Smooth muscle cell (in vitro differentiated cells): ENCODE data around the gene DOK5. TPM values are rescaled to one million over a fixed set of nuclear protein-coding genes. Genes with fewer than 3 reads are reported as not detected.

ENCODE experiments used
- DNase-seq: peaks from one replicate; lab custom pipeline; 2025; ENCODE audit not compliant: unreplicated experiment; lab: John Stamatoyannopoulos, UW
- H2AFZ ChIP-seq: fragments of 200-600 bp; sonication (generic); 2 replicates; pipeline ENCODE4 v1.6.0; 2016; ENCODE audit warnings: antibody characterized with exemption, low read depth, mild to moderate bottlenecking
- H3F3A ChIP-seq: fragments of 200-600 bp; sonication (generic); 2 replicates; pipeline ENCODE4 v1.6.0; 2017; ENCODE audit warnings: antibody characterized with exemption, low read depth
- H3K27ac ChIP-seq: fragments of 200-600 bp; sonication (generic); 2 replicates; pipeline ENCODE4 v1.5.1; 2016; ENCODE audit warnings: low read depth, mild to moderate bottlenecking
- H3K27me3 ChIP-seq: fragments of 200-600 bp; sonication (generic); 2 replicates; pipeline ENCODE4 v1.6.1; 2016; ENCODE audit warnings: low read depth, mild to moderate bottlenecking
- H3K36me3 ChIP-seq: fragments of 200-600 bp; sonication (generic); 2 replicates; pipeline ENCODE4 v1.5.1; 2016; ENCODE audit warnings: low read depth
- H3K4me1 ChIP-seq: fragments of 200-600 bp; sonication (generic); 2 replicates; pipeline ENCODE4 v1.5.1; 2016; ENCODE audit warnings: low read depth
- H3K4me2 ChIP-seq: fragments of 200-600 bp; sonication (generic); 2 replicates; pipeline ENCODE4 v1.6.0; 2016; ENCODE audit warnings: mild to moderate bottlenecking
- H3K4me3 ChIP-seq: fragments of 200-600 bp; sonication (generic); 2 replicates; pipeline ENCODE4 v1.5.1; 2016; ENCODE audit warnings: mild to moderate bottlenecking
- H3K79me2 ChIP-seq: fragments of 200-600 bp; sonication (generic); 2 replicates; pipeline ENCODE4 v1.6.0; 2016; ENCODE audit warnings: low read depth, mild to moderate bottlenecking
- H3K9ac ChIP-seq: fragments of 200-600 bp; sonication (generic); 2 replicates; pipeline ENCODE4 v1.6.0; 2016; ENCODE audit warnings: low read depth
- H3K9me3 ChIP-seq: fragments of 200-600 bp; sonication (generic); replicated peaks from 2 replicates; pipeline ENCODE4 v1.5.1; 2016; ENCODE audit warnings: low read depth
- H4K20me1 ChIP-seq: fragments of 200-600 bp; sonication (generic); 2 replicates; pipeline ENCODE4 v1.6.0; 2016; ENCODE audit warnings: low read depth
- CTCF ChIP-seq: fragments of 200-600 bp; sonication (generic); IDR thresholded peaks from 2 replicates; pipeline ENCODE4 v1.5.1; 2017; ENCODE audit warnings: borderline replicate concordance, mild to moderate bottlenecking, antibody characterized with exemption; ENCODE audit not compliant: insufficient read depth, poor library complexity, severe bottlenecking
- WGBS: methylation state at CpG from one replicate; pipeline ENCODE4 v1.1.7; 2016; ENCODE audit warnings: low lambda C conversion rate; 5-methylcytosine and 5-hydroxymethylcytosine counted together
- polyA plus RNA-seq: library from polyadenylated mRNA; unstranded; fragments of >200 nt; fragmentation: Nextera tagmentation; extraction: Ambion mirVana; gene quantifications from 2 replicates; pipeline ENCODE4 v1.2.1, GENCODE V29; 2016
- total RNA-seq: library from RNA; depleted of rRNA; stranded (reverse); fragments of >200 nt; gene quantifications from 2 replicates; pipeline ENCODE4 v1.2.3, GENCODE V29; 2014

Gene DOK5
- total and polyA plus RNA-seq, 2 experiments from 2014 or later, result 7.7 to 10.4 TPM

GRCh38 chr20:54491506-54491905 is 16.1 kb downstream of the DOK5 start:
- Histone ChIP-seq H3K4me2 (no peak overlapping the region), H3K4me1 (no peaks in the 10 kb centered on the region), H2AFZ (no peak overlapping the region), H3K4me3 (no peak overlapping the region), H3F3A (no peaks in the 10 kb centered on the region), H4K20me1 (no peaks in the 10 kb centered on the region), H3K9me3 (no peaks in the 10 kb centered on the region), H3K79me2 (no peaks in the 10 kb centered on the region), H3K27ac (no peak overlapping the region), H3K27me3 (no peaks in the 10 kb centered on the region), H3K36me3 (no peaks in the 10 kb centered on the region), H3K9ac (no peak overlapping the region)
- 97% methylated on average over 7 of the region's 7 CpGs for WGBS
- no peak for DNase-seq
- no peak for TF ChIP-seq CTCF

GRCh38 chr20:54494303-54495006 is 19.1 kb downstream of the DOK5 start:
- Histone ChIP-seq H3K9ac (no peak overlapping the region), H3K4me1 (no peaks in the 10 kb centered on the region), H3K9me3 (no peaks in the 10 kb centered on the region), H3K4me2 (no peak overlapping the region), H3F3A (no peaks in the 10 kb centered on the region), H4K20me1 (no peaks in the 10 kb centered on the region), H3K79me2 (no peaks in the 10 kb centered on the region), H3K27ac (no peak overlapping the region), H2AFZ (no peak overlapping the region), H3K4me3 (no peak overlapping the region), H3K36me3 (no peaks in the 10 kb centered on the region), H3K27me3 (no peaks in the 10 kb centered on the region)
- DNase-seq, result no peak
- no peak for TF ChIP-seq CTCF
- WGBS, result 83% methylated on average over 3 of the region's 3 CpGs

GRCh38 chr20:54497931-54498718 is 22.7 kb downstream of the DOK5 start:
- Histone ChIP-seq H3K9me3 (no peaks in the 10 kb centered on the region), H3K36me3 (no peaks in the 10 kb centered on the region), H3K27ac (no peak overlapping the region), H3K9ac (no peak overlapping the region), H3K79me2 (no peaks in the 10 kb centered on the region), H4K20me1 (no peaks in the 10 kb centered on the region), H3K4me1 (no peaks in the 10 kb centered on the region), H2AFZ (no peak overlapping the region), H3F3A (no peaks in the 10 kb centered on the region), H3K27me3 (no peaks in the 10 kb centered on the region), H3K4me2 (no peak overlapping the region), H3K4me3 (no peak overlapping the region)
- DNase-seq, result no peak
- no peak for TF ChIP-seq CTCF
- 91% methylated on average over 4 of the region's 4 CpGs for WGBS

GRCh38 chr20:54499111-54499510 is 23.7 kb downstream of the DOK5 start:
- Histone ChIP-seq H3K9ac (no peak overlapping the region), H3K9me3 (no peaks in the 10 kb centered on the region), H3K4me3 (no peak overlapping the region), H3K79me2 (no peaks in the 10 kb centered on the region), H3K4me2 (no peak overlapping the region), H3F3A (no peaks in the 10 kb centered on the region), H4K20me1 (no peaks in the 10 kb centered on the region), H3K27ac (no peak overlapping the region), H2AFZ (no peak overlapping the region), H3K4me1 (no peaks in the 10 kb centered on the region), H3K36me3 (no peaks in the 10 kb centered on the region), H3K27me3 (no peaks in the 10 kb centered on the region)
- WGBS, result 79% methylated on average over 1 of the region's 1 CpG
- DNase-seq, result no peak
- no peak for TF ChIP-seq CTCF
